ENCODE data around the gene FCRLB.

Gene FCRLB

DNA sequence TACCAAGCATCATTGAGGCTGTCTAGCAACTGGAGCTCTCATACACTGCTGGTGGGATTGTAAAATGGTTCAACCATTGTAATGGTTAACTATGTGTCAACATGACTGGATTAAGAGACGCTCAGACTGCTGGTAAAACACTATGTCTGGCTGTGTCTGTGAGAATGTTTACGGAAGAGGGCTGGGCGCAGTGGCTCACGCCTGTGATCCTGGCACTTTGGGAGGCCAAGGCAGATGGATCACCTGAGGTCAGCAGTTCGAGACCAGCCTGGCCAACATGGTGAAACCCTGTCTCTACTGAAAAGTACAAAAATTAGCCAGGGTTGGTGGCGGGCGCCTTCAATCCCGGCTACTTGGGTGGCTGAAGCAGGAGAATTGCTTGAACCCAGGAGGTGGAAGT is 19.1 kb upstream of the FCRLB start:
- H3K9ac ChIP-seq: no peak overlapping the region
- no peak overlapping the region for H3K4me3 ChIP-seq
- no peaks in the 10 kb centered on the region for H3K36me3 ChIP-seq
- TF ChIP-seq Cebpa-rat (IDR thresholded peaks at IDR 0.05): no peak
- no peak overlapping the region for H3K27ac ChIP-seq
- no peak overlapping the region for H3K4me2 ChIP-seq
- peaks cover 27% of the 10 kb centered on the region for H3K4me1 ChIP-seq
- no peaks in the 10 kb centered on the region for H4K20me1 ChIP-seq
- H3K9me3 ChIP-seq: no peaks in the 10 kb centered on the region
- H3K27me3 ChIP-seq: no peaks in the 10 kb centered on the region

GRCh38 chr1:161705537-161705936 is 15.8 kb upstream of the FCRLB start:
- H3K4me1 ChIP-seq: peaks cover 50% of the 10 kb centered on the region
- no peak for TF ChIP-seq Cebpa-rat (IDR thresholded peaks at IDR 0.05)
- H3K27ac ChIP-seq: no peak overlapping the region

GRCh38 chr1:161706113-161706481 is 15.2 kb upstream of the FCRLB start:
- Histone ChIP-seq H3K9me3 (no peaks in the 10 kb centered on the region), H3K27ac (peak overlapping the region; percentile 46), H3K4me2 (peak overlapping the region; percentile 57), H3K4me1 (peaks cover 54% of the 10 kb centered on the region), H3K27me3 (no peaks in the 10 kb centered on the region), H4K20me1 (no peaks in the 10 kb centered on the region), H3K4me3 (no peak overlapping the region), H3K36me3 (no peaks in the 10 kb centered on the region), H3K9ac (no peak overlapping the region)
- TF ChIP-seq Cebpa-rat (IDR thresholded peaks at IDR 0.05): no peak

More at GRCh38 chr1:161705537-161705936, 15.8 kb upstream of the FCRLB start:
- peak overlapping the region; percentile 57 for H3K4me2 ChIP-seq
- no peaks in the 10 kb centered on the region for H3K36me3 ChIP-seq
- no peak overlapping the region for H3K4me3 ChIP-seq
- no peaks in the 10 kb centered on the region for H3K27me3 ChIP-seq
- no peaks in the 10 kb centered on the region for H4K20me1 ChIP-seq
- no peak overlapping the region for H3K9ac ChIP-seq
- H3K9me3 ChIP-seq: no peaks in the 10 kb centered on the region

DNA sequence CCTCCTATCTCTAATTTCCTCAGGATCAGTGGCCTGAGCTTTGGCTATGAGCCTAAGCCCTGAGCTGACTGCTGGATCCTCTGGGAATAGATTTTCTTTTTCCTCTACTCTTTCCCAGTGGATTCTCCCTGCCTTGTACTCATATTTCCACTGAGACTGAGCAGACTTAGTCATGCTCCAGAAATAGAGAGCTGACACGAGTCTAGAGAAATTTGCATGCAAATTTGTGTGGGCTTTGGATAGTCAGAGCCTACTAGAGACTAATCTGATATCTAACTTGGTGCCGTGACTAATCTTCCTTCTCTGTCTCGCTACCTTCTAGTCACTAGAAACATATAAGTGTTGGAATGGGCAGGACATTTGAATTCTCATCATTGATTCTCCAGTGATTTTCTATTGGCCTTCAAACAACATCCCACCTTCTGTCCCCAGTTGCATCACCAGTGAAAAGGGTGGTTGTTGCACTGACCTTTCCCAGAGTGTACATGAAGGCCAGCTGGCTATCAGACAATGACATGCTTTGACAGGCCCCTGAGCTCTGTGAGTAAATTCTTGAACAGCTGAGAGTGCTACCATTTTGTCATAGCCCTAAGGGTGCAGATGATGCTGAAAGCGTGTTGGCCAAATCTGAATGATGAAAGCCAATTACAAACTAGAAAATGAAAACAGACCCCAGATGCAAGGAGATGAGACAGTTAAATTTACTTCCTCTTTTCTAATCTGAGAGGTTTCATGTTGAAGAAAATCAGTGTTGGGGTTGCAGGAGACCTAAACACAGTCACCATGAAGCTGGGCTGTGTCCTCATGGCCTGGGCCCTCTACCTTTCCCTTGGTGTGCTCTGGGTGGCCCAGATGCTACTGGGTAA is 14.6 kb upstream of the FCRLB start, which contains the start of gene FCRLA:
FCRLA (plus strand) TSS at position 748 of the 866 bp plus-strand sequence; CDS start at position 784, 36 bp downstream.
- Histone ChIP-seq H4K20me1 (no peaks in the 10 kb centered on the region), H3K27me3 (no peaks in the 10 kb centered on the region), H3K4me3 (no peak within 1 kb of the TSS), H3K4me2 (peak within 1 kb of the TSS; percentile 57), H3K36me3 (no peaks in the 10 kb centered on the region), H3K9ac (no peak within 1 kb of the TSS), H3K27ac (peak within 1 kb of the TSS; percentile 46), H3K4me1 (peaks cover 54% of the 10 kb centered on the region), H3K9me3 (no peaks in the 10 kb centered on the region)
- TF ChIP-seq Cebpa-rat (IDR thresholded peaks at IDR 0.05): no peak

DNA sequence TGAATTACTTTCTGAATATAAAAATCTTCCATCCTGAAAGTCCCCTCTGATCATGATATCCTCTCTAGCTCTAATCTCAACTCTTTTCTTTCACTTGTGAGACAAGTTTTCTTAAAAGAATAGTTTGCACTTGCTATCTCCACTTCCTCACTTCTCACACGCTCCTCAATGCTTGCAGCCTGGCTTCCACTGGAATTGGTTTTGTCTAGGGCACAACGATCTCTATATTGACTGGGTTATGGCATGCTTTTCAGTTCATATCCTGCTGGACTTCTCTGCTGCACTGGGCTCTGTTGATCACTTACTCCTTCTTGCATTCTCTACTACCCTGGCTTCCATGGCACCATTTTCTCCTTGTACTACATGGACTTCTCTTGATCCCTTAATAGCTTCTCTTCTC is 13.8 kb upstream of the FCRLB start:
- no peaks in the 10 kb centered on the region for H3K27me3 ChIP-seq
- H3K4me2 ChIP-seq: peak overlapping the region; percentile 57
- H3K4me3 ChIP-seq: no peak overlapping the region
- no peaks in the 10 kb centered on the region for H3K36me3 ChIP-seq
- H4K20me1 ChIP-seq: no peaks in the 10 kb centered on the region
- peaks cover 54% of the 10 kb centered on the region for H3K4me1 ChIP-seq
- H3K27ac ChIP-seq: 0 out of 2 replicates have a peak overlapping the region, but pooled peaks have one; percentile 42
- no peaks in the 10 kb centered on the region for H3K9me3 ChIP-seq
- TF ChIP-seq Cebpa-rat (IDR thresholded peaks at IDR 0.05): no peak
- H3K9ac ChIP-seq: no peak overlapping the region

DNA sequence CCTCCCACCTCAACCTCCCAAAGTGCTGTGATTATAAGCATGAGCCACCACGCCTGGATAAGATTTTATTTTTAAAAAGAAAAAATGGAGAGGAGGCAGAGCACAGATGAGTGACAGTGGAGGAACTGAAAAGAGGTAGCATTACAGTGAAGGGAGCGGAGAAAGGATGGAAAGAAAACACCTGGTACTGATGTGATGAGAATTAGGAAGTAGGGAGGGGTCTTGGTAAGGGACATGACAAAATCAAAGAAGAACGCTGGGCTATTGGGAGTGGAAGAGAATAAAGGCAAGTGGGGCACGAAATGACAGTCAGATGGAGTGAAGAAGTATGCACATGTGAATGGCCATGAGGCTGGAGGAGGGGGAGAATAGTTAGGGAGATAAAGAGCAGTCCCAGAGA is 12.0 kb upstream of the FCRLB start:
- Histone ChIP-seq H3K4me1 (peaks cover 54% of the 10 kb centered on the region), H3K4me2 (peak overlapping the region; percentile 33; the same call in 1 of the 2 replicates), H4K20me1 (no peaks in the 10 kb centered on the region), H3K36me3 (no peaks in the 10 kb centered on the region), H3K4me3 (no peak overlapping the region), H3K9ac (no peak overlapping the region), H3K9me3 (no peaks in the 10 kb centered on the region), H3K27ac (no peak overlapping the region), H3K27me3 (no peaks in the 10 kb centered on the region)
- TF ChIP-seq Cebpa-rat (IDR thresholded peaks at IDR 0.05): no peak

GRCh38 chr1:161710560-161710959 is 10.8 kb upstream of the FCRLB start:
- Histone ChIP-seq H3K36me3 (no peaks in the 10 kb centered on the region), H3K4me3 (no peak overlapping the region), H3K9ac (no peak overlapping the region), H3K27me3 (no peaks in the 10 kb centered on the region), H4K20me1 (no peaks in the 10 kb centered on the region), H3K4me1 (peaks cover 44% of the 10 kb centered on the region), H3K9me3 (no peaks in the 10 kb centered on the region), H3K4me2 (peak overlapping the region; percentile 11; the same call in 1 of the 2 replicates), H3K27ac (no peak overlapping the region; the same call in 1 of the 2 replicates)
- no peak; the same call in 1 of the 2 replicates for TF ChIP-seq Cebpa-rat (IDR thresholded peaks at IDR 0.05)

- Histone ChIP-seq H3K4me3 (no peak overlapping the region), H3K4me2 (peak overlapping the region; percentile 79), H3K27me3 (no peaks in the 10 kb centered on the region), H3K36me3 (no peaks in the 10 kb centered on the region), H4K20me1 (no peaks in the 10 kb centered on the region), H3K4me1 (peaks cover 34% of the 10 kb centered on the region), H3K9ac (no peak overlapping the region), H3K27ac (peak overlapping the region; percentile 57), H3K9me3 (no peaks in the 10 kb centered on the region)
- TF ChIP-seq Cebpa-rat (IDR thresholded peaks at IDR 0.05): no peak
Observed at GRCh38 chr1:161718559-161719324, 2.6 kb upstream of the FCRLB start.

DNA sequence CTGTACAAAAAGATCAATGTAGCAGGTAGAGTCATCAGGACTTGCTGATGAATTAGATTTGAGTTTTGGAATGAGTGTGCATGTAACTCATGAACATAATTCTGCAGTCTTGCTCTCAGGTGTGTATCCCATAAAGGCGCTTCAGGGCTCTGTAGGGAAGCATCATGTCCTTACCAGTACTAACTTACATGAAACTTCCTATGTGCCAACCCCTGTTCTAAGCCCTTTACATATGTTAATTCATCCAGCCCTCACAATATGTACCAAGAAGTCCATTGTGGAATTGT is 2.1 kb upstream of the FCRLB start:
- Histone ChIP-seq H3K4me1 (peaks cover 34% of the 10 kb centered on the region), H3K9me3 (no peaks in the 10 kb centered on the region), H3K4me3 (no peak overlapping the region), H3K36me3 (no peaks in the 10 kb centered on the region), H3K9ac (no peak overlapping the region), H3K27me3 (no peaks in the 10 kb centered on the region), H4K20me1 (no peaks in the 10 kb centered on the region), H3K4me2 (peak overlapping the region; percentile 79), H3K27ac (peak overlapping the region; percentile 57)
- TF ChIP-seq Cebpa-rat (IDR thresholded peaks at IDR 0.05): no peak

GRCh38 chr1:161720422-161720821 is 922 bp upstream of the FCRLB start:
- no peak overlapping the region for H3K4me3 ChIP-seq
- H3K9ac ChIP-seq: no peak overlapping the region
- no peak for TF ChIP-seq Cebpa-rat (IDR thresholded peaks at IDR 0.05)
- peaks cover 44% of the 10 kb centered on the region for H3K4me1 ChIP-seq
- H3K36me3 ChIP-seq: no peaks in the 10 kb centered on the region
- no peak overlapping the region for H3K27ac ChIP-seq
- no peak overlapping the region for H3K4me2 ChIP-seq
- H4K20me1 ChIP-seq: no peaks in the 10 kb centered on the region
- no peaks in the 10 kb centered on the region for H3K27me3 ChIP-seq
- H3K9me3 ChIP-seq: no peaks in the 10 kb centered on the region

All from BLaER1 (cell line).